Esophagus squamous epithelium (tissue), 5 donors: ENCODE measurements around the gene CTCFL. TPM values are rescaled to one million over a fixed set of nuclear protein-coding genes. Genes with fewer than 3 reads are reported as not detected.
A peak's percentile ranks its signal among the peaks of the same experiment; 100 is the strongest.

Source experiments
- DNase-seq: peaks from one replicate; lab custom pipeline; 2025; lab: John Stamatoyannopoulos, UW
- H3K27ac ChIP-seq, 4 donors: fragments of 200-600 bp; sonication (generic); one replicate each; pipeline ENCODE4 v1.5.1; 2016 to 2019; ENCODE audit warnings: mild to moderate bottlenecking in 1 of 4
- H3K27me3 ChIP-seq, 4 donors: fragments of 200-600 bp; sonication (generic); 1 replicate in 3 of 4; 2 replicates in 1 of 4; pipeline versions ENCODE4 v1.5.1 to v1.6.0; 2017 to 2021; ENCODE audit warnings: antibody characterized with exemption in 1 of 4
- H3K36me3 ChIP-seq, 3 donors: fragments of 200-600 bp; sonication (generic); one replicate each; pipeline ENCODE4 v1.5.1; 2016 to 2019
- H3K4me1 ChIP-seq, 3 donors: fragments of 200-600 bp; sonication (generic); one replicate each; pipeline ENCODE4 v1.5.1; 2017 to 2019
- H3K4me3 ChIP-seq, 4 donors: fragments of 200-600 bp; sonication (generic); 1 replicate in 3 of 4; 2 replicates in 1 of 4; pipeline ENCODE4 v1.5.1; 2016 to 2019; ENCODE audit warnings: mild to moderate bottlenecking in 2 of 4, moderate library complexity in 1 of 4
- H3K9me3 ChIP-seq, 3 donors: fragments of 200-600 bp; sonication (generic); one replicate each; pipeline ENCODE4 v1.5.1; 2016 to 2019
- POLR2A ChIP-seq, 4 donors: fragments of 450-650 bp; IDR thresholded peaks; one replicate each; pipeline ENCODE4 v1.6.1; 2017; ENCODE audit warnings: antibody characterized with exemption in 4 of 4, mild to moderate bottlenecking in 4 of 4, moderate library complexity in 3 of 4
- WGBS, 2 donors: methylation state at CpG; one replicate each; pipeline ENCODE4 v1.1.5; 2018; 5-methylcytosine and 5-hydroxymethylcytosine counted together
- intact Hi-C: fragments of 100-400 bp; cut with DNase I; formaldehyde crosslinking; loops from one replicate; pipeline ENCODE4 v1.15.0; 2022
- total RNA-seq, 4 donors: library from RNA; depleted of rRNA; stranded (reverse); fragments of >200 nt; gene quantifications; one replicate each; pipeline ENCODE4 v1.1.0, GENCODE V29; 2016
- TF ChIP-seq, protein P1 (sequence below), 6 experiments: fragments of 450-650 bp in 4 of 6; fragments of 200-600 bp in 2 of 6; sonication (generic) in 2 of 6; IDR thresholded peaks; one replicate each; pipeline ENCODE4 v1.5.1; 2016 to 2019; ENCODE audit warnings: antibody characterized with exemption in 6 of 6, mild to moderate bottlenecking in 4 of 6, moderate library complexity in 4 of 6
- donor health status: DM: yes; HTN: yes; CAD: no.

CTCFL gene
- total RNA-seq, 4 donors from 2014 or later: 0.19 TPM; not detected in 3

DNA sequence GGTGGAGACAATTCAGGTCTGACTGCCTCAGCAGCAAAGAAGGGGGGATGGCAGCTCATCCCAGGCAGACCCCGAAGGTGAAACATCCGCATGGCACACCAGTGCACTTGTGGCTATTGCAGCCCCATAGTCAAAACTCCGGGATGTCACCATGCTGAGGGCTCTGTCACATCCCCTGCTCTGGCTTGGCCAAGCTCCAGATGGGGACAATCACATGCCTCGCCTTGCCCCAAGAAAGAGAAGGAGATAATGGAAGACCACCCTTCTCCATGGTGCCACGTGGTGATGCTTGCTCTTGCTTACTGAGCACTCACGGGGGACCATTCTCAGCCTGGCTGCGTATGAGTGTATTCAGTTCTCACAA is 73.5 kb downstream of the CTCFL start:
- intact Hi-C loops: no loop called here
- no peak for DNase-seq
- Histone ChIP-seq H3K9me3 (no peaks in the 10 kb centered on the region), H3K4me3 (no peak overlapping the region), H3K27ac (peak overlapping the region in 2 of 4 donors; percentile 21), H3K36me3 (no peaks in the 10 kb centered on the region), H3K4me1 (peaks cover 0 to 22% (median 7%) of the 10 kb centered on the region in 3 donors), H3K27me3 (peaks cover 0 to 14% (median 0%) of the 10 kb centered on the region in 4 donors)
- no peak for TF ChIP-seq POLR2A (IDR thresholded peaks at IDR 0.05)
- TF ChIP-seq, protein P1, sequence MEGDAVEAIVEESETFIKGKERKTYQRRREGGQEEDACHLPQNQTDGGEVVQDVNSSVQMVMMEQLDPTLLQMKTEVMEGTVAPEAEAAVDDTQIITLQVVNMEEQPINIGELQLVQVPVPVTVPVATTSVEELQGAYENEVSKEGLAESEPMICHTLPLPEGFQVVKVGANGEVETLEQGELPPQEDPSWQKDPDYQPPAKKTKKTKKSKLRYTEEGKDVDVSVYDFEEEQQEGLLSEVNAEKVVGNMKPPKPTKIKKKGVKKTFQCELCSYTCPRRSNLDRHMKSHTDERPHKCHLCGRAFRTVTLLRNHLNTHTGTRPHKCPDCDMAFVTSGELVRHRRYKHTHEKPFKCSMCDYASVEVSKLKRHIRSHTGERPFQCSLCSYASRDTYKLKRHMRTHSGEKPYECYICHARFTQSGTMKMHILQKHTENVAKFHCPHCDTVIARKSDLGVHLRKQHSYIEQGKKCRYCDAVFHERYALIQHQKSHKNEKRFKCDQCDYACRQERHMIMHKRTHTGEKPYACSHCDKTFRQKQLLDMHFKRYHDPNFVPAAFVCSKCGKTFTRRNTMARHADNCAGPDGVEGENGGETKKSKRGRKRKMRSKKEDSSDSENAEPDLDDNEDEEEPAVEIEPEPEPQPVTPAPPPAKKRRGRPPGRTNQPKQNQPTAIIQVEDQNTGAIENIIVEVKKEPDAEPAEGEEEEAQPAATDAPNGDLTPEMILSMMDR (IDR thresholded peaks at IDR 0.05): no peak
- 60% methylated on average over 1 of the region's 7 CpGs; no CpG with 5 or more reads in 1 of the 2 donors for WGBS, 2 donors

GRCh38 chr20:57450931-57451330 is 74.0 kb downstream of the CTCFL start:
- WGBS, 2 donors: 59 to 70% methylated on average over 2 to 9 of the region's 13 CpGs
- Histone ChIP-seq H3K9me3 (no peaks in the 10 kb centered on the region), H3K36me3 (no peaks in the 10 kb centered on the region), H3K27ac (peak overlapping the region in 2 of 4 donors; percentile 21), H3K4me1 (peaks cover 0 to 22% (median 7%) of the 10 kb centered on the region in 3 donors), H3K4me3 (no peak overlapping the region), H3K27me3 (peaks cover 0 to 14% (median 0%) of the 10 kb centered on the region in 4 donors)
- no peak for DNase-seq
- intact Hi-C loops: no loop called here
- no peak for TF ChIP-seq POLR2A (IDR thresholded peaks at IDR 0.05)
- TF ChIP-seq, protein P1 (IDR thresholded peaks at IDR 0.05): no peak

- WGBS, 2 donors: no CpG with 5 or more reads among the region's 12 CpGs
- H3K36me3 ChIP-seq: no peaks in the 10 kb centered on the region
- intact Hi-C loops: no loop called here
- H3K4me3 ChIP-seq: no peak overlapping the region
- H3K27ac ChIP-seq: peak overlapping the region in 2 of 4 donors; percentile 21
- DNase-seq: no peak
- no peaks in the 10 kb centered on the region for H3K9me3 ChIP-seq
- peaks cover 0 to 19% (median 0%) of the 10 kb centered on the region in 4 donors for H3K27me3 ChIP-seq
- H3K4me1 ChIP-seq: peaks cover 0 to 22% (median 7%) of the 10 kb centered on the region in 3 donors
- TF ChIP-seq, protein P1 (IDR thresholded peaks at IDR 0.05): no peak
- TF ChIP-seq POLR2A (IDR thresholded peaks at IDR 0.05): no peak
These were observed 74.5 kb downstream of the CTCFL start for GRCh38 chr20:57450419-57450818.

- Histone ChIP-seq H3K4me3 (no peak overlapping the region), H3K9me3 (no peaks in the 10 kb centered on the region), H3K27ac (no peak overlapping the region), H3K27me3 (peaks cover 0 to 19% (median 0%) of the 10 kb centered on the region in 4 donors), H3K4me1 (peaks cover 0 to 22% (median 7%) of the 10 kb centered on the region in 3 donors), H3K36me3 (no peaks in the 10 kb centered on the region)
- no peak for DNase-seq
- TF ChIP-seq POLR2A (IDR thresholded peaks at IDR 0.05): no peak
- TF ChIP-seq, protein P1 (IDR thresholded peaks at IDR 0.05): no peak
- intact Hi-C loops: no loop called here
- 62 to 71% methylated on average over 13 of the region's 14 CpGs for WGBS, 2 donors
These were observed 75.3 kb downstream of the CTCFL start for GRCh38 chr20:57449398-57450354.

GRCh38 chr20:57448764-57449354 is 76.1 kb downstream of the CTCFL start:
- 89 to 91% methylated on average over 9 of the region's 9 CpGs for WGBS, 2 donors
- H3K9me3 ChIP-seq: no peaks in the 10 kb centered on the region
- H3K4me1 ChIP-seq: peaks cover 0 to 22% (median 7%) of the 10 kb centered on the region in 3 donors
- H3K36me3 ChIP-seq: no peaks in the 10 kb centered on the region
- no peak overlapping the region for H3K27ac ChIP-seq
- peaks cover 0 to 19% (median 0%) of the 10 kb centered on the region in 4 donors for H3K27me3 ChIP-seq
- no peak for DNase-seq
- no peak overlapping the region for H3K4me3 ChIP-seq
- no peak for TF ChIP-seq POLR2A (IDR thresholded peaks at IDR 0.05)
- TF ChIP-seq, protein P1 (IDR thresholded peaks at IDR 0.05): no peak
- intact Hi-C loops: no loop called here
